Activated naive CD8-positive, alpha-beta T cell treated with anti-CD3 and anti-CD28 coated beads for 36 hours (primary cell): ENCODE data around the gene KEL. TPM values are rescaled to one million over a fixed set of nuclear protein-coding genes. Genes with fewer than 3 reads are reported as not detected.

ENCODE experiments used
- total RNA-seq, 2 experiments: library from RNA; stranded (reverse); gene quantifications; one replicate each; pipeline ENCODE4 v1.2.3, GENCODE V29; 2021

The KEL gene
- total RNA-seq, 2 experiments from 2014 or later: 0.16 TPM; not detected in 1

Other genes with a start within 250 kb of the KEL start
- gene PRSS1, start 212.9 kb downstream of the KEL start, total RNA-seq: not detected
- not detected for gene PRSS2, start 191.4 kb downstream of the KEL start, total RNA-seq
- gene EPHB6, start 107.3 kb downstream of the KEL start, total RNA-seq: 10 to 100 TPM in 1 of 2 experiments, 1 to 10 TPM in 1; 9.0 to 10.0 TPM
- not detected for gene TRPV6, start 76.6 kb downstream of the KEL start, total RNA-seq
- not detected for gene TRPV5, start 28.6 kb downstream of the KEL start, total RNA-seq
- gene LLCFC1, start 22.9 kb downstream of the KEL start, total RNA-seq: not detected
- not detected for gene OR9A2, start 64.8 kb upstream of the KEL start, total RNA-seq
- not detected for gene OR6V1, start 90.0 kb upstream of the KEL start, total RNA-seq
- gene PIP, start 169.7 kb upstream of the KEL start, total RNA-seq: not detected
- not detected for gene TAS2R39, start 221.1 kb upstream of the KEL start, total RNA-seq